M059J (cell line): ENCODE results near the gene ADGRG6. TPM values are rescaled to one million over a fixed set of nuclear protein-coding genes. Genes with fewer than 3 reads are reported as not detected.

Experiments
- DNase-seq: peaks from one replicate; pipeline ENCODE4 v3.0.0-alpha.2; 2012; ENCODE audit warnings: low read depth
- total RNA-seq: library from RNA; depleted of rRNA; stranded (reverse); fragments of >200 nt; shearing (Covaris generic); gene quantifications from 2 replicates; pipeline ENCODE4 v1.2.3, GENCODE V29; 2014

Gene ADGRG6
- total RNA-seq, 1 experiment from 2014 or later: 8.8 TPM

DNA sequence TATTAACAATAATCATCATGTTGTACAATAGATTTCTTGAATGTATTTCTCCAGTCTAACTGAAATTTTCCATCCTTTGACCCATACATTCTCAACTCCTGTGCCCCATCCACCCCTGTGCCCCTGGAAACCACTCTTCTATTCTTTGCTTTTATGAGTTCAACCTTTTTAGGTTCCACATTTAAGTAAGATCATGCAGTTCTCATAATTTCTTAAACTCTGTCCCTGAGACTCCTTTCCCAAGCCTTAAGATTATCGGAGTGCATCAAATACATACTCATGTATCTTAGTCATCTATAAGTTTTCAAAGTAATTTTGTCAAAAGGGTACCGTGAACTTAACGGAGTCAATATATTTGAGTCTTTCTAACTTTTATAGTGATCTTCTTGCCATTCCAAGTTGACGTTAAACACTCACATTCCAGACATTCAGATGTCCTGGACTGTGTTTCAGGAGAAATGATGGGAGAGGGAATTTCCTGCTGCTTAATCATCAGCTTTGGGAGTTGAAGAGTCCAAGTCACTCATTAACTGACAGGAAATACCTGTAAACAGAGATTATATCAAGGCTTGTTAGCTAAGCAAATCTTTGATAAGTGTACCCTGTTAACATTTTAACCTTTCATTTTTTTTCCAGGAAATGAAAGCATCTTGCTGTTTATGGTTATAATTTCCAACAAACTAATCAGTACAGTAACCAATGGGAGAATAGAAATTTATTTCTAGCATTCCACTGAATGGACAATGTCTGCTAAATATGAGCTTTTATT lies 73.3 kb downstream of the ADGRG6 start:
- peak; percentile 97 for DNase-seq

DNA sequence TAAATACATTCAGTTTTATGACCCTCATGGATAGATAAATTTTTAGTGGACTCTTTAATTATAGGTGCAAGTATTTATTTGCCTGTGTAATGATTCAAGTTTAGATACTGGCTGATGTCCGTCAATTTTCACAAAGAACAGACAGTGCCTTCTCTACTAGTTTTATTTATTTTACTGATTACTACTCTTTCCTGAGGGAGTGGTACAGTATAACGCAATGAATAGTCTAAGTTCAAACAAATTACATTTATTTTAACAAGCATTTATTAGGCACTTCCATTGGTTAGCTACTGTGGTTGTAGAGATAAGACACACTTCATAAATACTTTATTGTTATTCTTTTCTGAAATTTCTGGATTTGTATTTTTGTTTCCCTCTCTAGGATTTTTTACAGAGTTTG lies 74.3 kb downstream of the ADGRG6 start:
- DNase-seq: peak; percentile 21

DNA sequence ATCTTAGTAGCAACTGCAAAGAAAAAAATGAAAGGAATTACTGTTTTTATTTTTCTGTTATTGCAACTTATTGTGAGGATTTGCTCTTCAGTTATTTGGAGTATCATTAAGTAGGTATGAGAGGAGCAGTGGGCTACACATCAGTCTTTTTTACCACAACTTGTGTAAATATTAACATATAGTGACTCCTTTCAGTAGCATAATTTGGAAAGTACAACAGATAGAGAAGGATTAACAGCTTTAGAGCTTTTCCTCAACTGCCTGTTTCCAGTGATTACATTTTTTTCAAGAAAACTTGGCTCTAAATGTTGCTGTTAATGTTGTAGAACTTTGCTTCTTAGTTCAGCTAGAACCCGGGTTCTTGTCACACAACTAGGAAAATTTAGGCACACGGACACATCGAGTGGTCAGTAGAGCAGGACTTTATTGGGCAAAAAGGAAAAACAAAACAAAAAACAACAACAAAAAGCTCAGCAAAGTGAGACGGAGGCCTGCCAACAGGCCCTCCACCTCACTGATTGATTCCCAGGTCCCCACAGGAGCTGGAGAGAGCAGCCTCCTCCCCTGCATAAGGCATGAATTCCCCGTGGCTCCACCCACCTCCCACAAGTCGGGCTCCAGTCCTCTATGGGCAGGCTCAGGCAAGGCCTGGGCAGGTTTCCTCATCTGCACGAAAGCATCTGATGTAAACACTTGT lies 75.1 kb downstream of the ADGRG6 start:
- DNase-seq: peak; percentile 51

DNA sequence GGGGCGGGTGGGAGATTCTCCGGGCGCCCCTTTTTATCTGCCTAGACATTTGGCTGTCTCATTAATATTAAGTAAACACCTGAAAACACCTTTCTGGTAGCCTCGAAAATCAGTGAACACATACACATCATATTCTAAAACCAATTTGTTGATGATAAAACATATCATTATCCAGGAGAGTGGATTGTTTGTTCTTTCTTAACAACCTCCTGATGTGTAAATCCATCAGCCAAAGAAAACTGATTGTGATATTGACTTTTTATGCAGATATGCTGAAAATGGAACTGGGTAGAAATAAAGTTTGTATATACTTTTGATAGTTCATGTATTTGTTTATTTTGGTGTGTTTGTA lies 75.7 kb downstream of the ADGRG6 start:
- DNase-seq: no peak

GRCh38 chr6:142378138-142378875 lies 76.5 kb downstream of the ADGRG6 start:
- peak; percentile 97 for DNase-seq

DNA sequence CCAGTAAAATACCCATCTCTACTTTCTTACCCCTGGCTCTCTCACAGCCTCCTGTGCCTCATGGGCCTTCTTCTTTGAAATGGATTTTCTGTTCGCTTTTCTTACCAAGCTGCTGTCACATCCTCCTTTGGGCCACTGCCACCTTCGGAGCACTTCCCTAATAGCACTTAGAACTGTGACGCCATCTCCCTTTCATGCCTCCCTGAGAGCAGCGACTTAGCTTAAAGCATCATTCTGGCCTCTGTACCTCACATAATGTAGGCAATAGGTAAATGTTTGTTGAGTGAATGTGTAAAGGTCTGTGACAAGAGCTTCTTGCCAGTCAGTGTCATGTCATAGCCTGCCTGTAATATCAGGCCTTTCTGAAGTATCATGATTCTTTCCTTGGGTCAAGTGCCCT lies 78.8 kb downstream of the ADGRG6 start:
- no peak for DNase-seq

- no peak for DNase-seq
These were observed 79.4 kb downstream of the ADGRG6 start for GRCh38 chr6:142381181-142381580.

GRCh38 chr6:142381845-142382378 lies 80.1 kb downstream of the ADGRG6 start:
- DNase-seq: no peak

DNA sequence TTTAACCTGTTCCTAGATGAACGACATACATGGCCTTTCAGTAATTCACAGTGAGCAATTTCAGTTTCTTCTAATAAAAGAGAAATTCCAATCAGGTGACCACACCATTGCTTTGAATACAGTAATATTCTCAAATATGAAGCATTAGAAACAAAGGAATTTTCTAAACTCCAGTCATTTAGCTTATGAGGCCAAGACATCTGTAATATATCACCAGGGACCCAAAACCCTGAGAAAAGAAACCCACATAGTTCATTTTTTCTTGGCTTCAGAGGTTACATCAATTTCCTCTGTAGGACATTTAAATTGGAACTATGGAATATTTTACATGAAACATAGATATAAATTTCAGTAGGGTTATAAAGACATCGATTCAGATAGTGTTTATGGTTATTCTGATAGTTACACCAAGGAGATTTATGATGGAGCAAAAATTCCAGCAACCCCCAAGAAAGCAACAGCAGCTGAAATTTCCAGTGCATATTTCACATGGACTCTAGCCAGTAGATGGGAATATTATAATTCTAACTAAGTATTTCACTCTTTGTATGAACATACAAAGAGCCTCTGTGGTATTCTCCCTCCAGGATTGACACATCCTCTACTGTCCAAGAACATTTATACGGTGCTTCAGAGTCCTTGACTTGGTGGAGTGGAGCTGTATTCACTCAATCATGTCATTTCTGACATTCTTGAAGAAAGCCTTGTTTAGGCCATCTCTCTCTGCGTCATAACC lies 82.9 kb downstream of the ADGRG6 start:
- peak; percentile 28 for DNase-seq

GRCh38 chr6:142385352-142385751 lies 83.5 kb downstream of the ADGRG6 start:
- DNase-seq: no peak

GRCh38 chr6:142386657-142387056 lies 84.8 kb downstream of the ADGRG6 start:
- no peak for DNase-seq

GRCh38 chr6:142387997-142388815 lies 86.4 kb downstream of the ADGRG6 start:
- DNase-seq: peak; percentile 70

GRCh38 chr6:142395266-142395665 lies 93.5 kb downstream of the ADGRG6 start:
- DNase-seq: no peak

- DNase-seq: peak; percentile 46
These were observed 94.0 kb downstream of the ADGRG6 start for GRCh38 chr6:142395768-142396231.

- no peak for DNase-seq
These were observed 96.5 kb downstream of the ADGRG6 start for GRCh38 chr6:142398353-142398752.

DNA sequence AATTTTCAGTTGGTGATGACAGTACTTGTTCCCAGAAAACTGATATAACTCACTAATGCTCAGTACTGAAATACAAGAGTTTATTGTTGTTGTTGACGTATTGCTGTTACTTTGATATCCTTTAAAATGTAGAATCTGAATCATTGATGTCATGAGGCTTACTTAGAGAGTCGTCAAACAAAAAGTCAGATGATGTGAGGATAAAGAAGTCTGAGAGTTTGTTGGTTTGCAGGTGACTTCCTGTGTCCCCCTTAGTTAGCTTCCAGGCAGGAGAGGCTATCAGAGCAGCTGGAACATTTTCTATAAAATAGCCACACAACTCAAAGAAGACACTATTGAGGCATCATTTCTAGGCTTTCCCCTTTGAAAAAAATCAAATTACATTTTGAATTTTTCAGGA lies 97.9 kb downstream of the ADGRG6 start:
- DNase-seq: no peak

DNA sequence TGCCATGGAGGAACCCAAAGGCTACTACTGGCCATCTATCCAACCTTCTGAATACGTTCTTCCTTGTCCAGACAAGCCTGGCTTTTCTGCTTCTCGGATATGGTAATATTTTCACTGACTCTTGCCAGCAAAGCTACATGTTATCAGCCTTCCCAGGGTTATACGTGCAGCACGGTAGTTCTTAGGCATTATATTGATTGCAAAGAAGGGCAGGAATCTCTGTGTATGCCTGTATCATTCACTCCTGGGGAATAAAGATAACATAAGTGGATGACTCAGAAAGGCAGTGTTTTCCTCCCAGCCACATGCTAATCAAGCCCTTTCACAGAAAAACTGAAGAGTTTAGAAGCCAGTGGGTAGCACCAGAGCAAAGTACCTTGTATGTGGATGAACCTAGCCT lies 98.7 kb downstream of the ADGRG6 start:
- peak; percentile 50 for DNase-seq

DNA sequence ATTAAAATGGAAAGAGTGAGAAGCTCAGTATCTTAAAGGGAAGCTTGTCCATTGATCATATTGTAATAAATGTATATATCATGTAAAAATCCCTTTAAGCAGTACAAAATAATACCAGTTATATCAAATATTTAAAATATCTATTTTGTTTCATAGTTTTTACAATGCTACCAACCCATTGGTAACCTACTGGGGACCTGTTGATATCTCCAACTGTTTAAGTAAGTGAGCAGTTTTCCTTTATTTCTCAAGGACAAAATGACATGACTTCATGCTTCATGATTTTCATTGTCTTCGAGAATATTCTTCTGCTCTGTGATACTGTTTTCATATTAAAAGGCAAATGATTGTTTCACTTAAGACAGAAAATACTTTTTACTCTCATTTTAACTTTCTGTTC lies 100.0 kb downstream of the ADGRG6 start:
- no peak for DNase-seq

- no peak for DNase-seq
These were observed 102.9 kb downstream of the ADGRG6 start for GRCh38 chr6:142404751-142405150.

- no peak for DNase-seq
These were observed 104.3 kb downstream of the ADGRG6 start for GRCh38 chr6:142406131-142406530.
